HCT116 (cell line): Measurements from ENCODE around the gene SLC4A11. TPM values are rescaled to one million over a fixed set of nuclear protein-coding genes. Genes with fewer than 3 reads are reported as not detected.
"Not testable (repeated sequence)": the region's sequence is repeated elsewhere in the genome, so short reads cannot be mapped to it uniquely, and the experiment has no call there.

Source experiments
- ATAC-seq: fragments of 200-7000 bp; cut with Tn5 transposase; 2 replicates; pipeline ENCODE4 v1.9.1; 2020; ENCODE audit warnings: mild to moderate bottlenecking, moderate library complexity
- BruUV-seq: library from RNA; stranded (reverse); fragments of 400-500 nt; replicated peaks from 2 replicates; lab custom pipeline; 2021; lab: Mats Ljungman, UMichigan
- CTCF ChIA-PET: fragments of 300-600 bp; sonication (Branson Sonifier 250); formaldehyde crosslinking; loops from one replicate; lab custom pipeline; 2021; ENCODE audit warnings: antibody characterized with exemption; lab: Charles Lee
- POLR2A ChIA-PET: fragments of 300-600, 350-600 bp; sonication (Branson Sonifier 250); formaldehyde crosslinking; loops from one replicate; lab custom pipeline; 2021; ENCODE audit warnings: antibody characterized with exemption; lab: Charles Lee
- RAD21 ChIA-PET, 2 experiments: fragments of 300-600 bp; sonication (Branson Sonifier 250); formaldehyde crosslinking; loops; one replicate each; lab custom pipeline; 2023; ENCODE audit warnings: low total read pairs in 2 of 2; ENCODE audit not compliant: uncharacterized antibody in 2 of 2, unreplicated experiment in 2 of 2, low non-redundant PET in 1 of 2; lab: Charles Lee
- DNase-seq: peaks from one replicate; pipeline ENCODE4 v3.0.0-alpha.2; 2010; ENCODE audit warnings: low read depth, low spot score
- H2AFZ ChIP-seq: fragments of 200-600 bp; shearing (Covaris generic), sonication (generic); 2 replicates; pipeline ENCODE4 v1.6.1; 2017; ENCODE audit warnings: low read depth, mixed run types, mixed read lengths, antibody characterized with exemption, low read length; ENCODE audit not compliant: poor library complexity, severe bottlenecking
- H3K27ac ChIP-seq: 2 replicates; pipeline ENCODE4 v1.5.1; 2012; ENCODE audit warnings: low read depth, low read length
- H3K27me3 ChIP-seq: fragments of 200-600 bp; sonication (generic); 2 replicates; pipeline ENCODE4 v1.6.1; 2016; ENCODE audit warnings: mixed run types, low read length, mixed read lengths; ENCODE audit not compliant: insufficient read depth
- H3K36me3 ChIP-seq, 2 experiments: fragments of 200-500 bp in 1 of 2; fragments of 200-600 bp in 1 of 2; sonication (Bioruptor generic) in 1 of 2; sonication (generic) in 1 of 2; 2 replicates each; pipeline versions ENCODE4 v1.5.1 to v1.6.1; 2014 to 2016; ENCODE audit warnings: low read length in 2 of 2, inconsistent platforms in 1 of 2, mixed read lengths in 1 of 2, mixed run types in 1 of 2; ENCODE audit not compliant: insufficient read depth in 2 of 2, control insufficient read depth in 1 of 2
- H3K4me1 ChIP-seq, 2 experiments: fragments of 200-600 bp in 1 of 2; sonication (generic) in 1 of 2; 2 replicates each; pipeline versions ENCODE4 v1.5.1 to v1.6.1; 2012 to 2017; ENCODE audit warnings: low read length in 2 of 2, inconsistent platforms in 1 of 2, mild to moderate bottlenecking in 1 of 2, mixed read lengths in 1 of 2, mixed run types in 1 of 2, moderate library complexity in 1 of 2; ENCODE audit not compliant: insufficient read depth in 2 of 2, control insufficient read depth in 1 of 2
- H3K4me2 ChIP-seq: fragments of 200-600 bp; sonication (generic); 2 replicates; pipeline ENCODE4 v1.6.1; 2017; ENCODE audit warnings: mixed run types, low read length, mixed read lengths
- H3K4me3 ChIP-seq, 2 experiments: fragments of 200-600 bp in 1 of 2; sonication (generic) in 1 of 2; replicated peaks in 1 of 2; 2 replicates each; pipeline ENCODE4 v1.5.1; 2011 to 2016; ENCODE audit warnings: low read length in 2 of 2, control low read depth in 1 of 2, low read depth in 1 of 2, mild to moderate bottlenecking in 1 of 2, mixed read lengths in 1 of 2, mixed run types in 1 of 2
- H3K79me2 ChIP-seq: fragments of 200-600 bp; sonication (generic); 2 replicates; pipeline ENCODE4 v1.6.1; 2017; ENCODE audit warnings: mild to moderate bottlenecking, mixed run types, low read length, moderate library complexity, mixed read lengths; ENCODE audit not compliant: insufficient read depth
- H3K9ac ChIP-seq: fragments of 200-600 bp; sonication (generic); 2 replicates; pipeline ENCODE4 v1.6.1; 2016; ENCODE audit warnings: low read length, mixed read lengths
- H3K9me2 ChIP-seq: fragments of 200-600 bp; sonication (generic), shearing (Covaris generic); 2 replicates; pipeline ENCODE4 v1.6.1; 2017; ENCODE audit warnings: mixed run types, mild to moderate bottlenecking, moderate library complexity; ENCODE audit not compliant: insufficient read depth
- H3K9me3 ChIP-seq, 2 experiments: fragments of 200-500 bp in 1 of 2; fragments of 200-600 bp in 1 of 2; sonication (Bioruptor generic) in 1 of 2; sonication (generic) in 1 of 2; 2 replicates each; pipeline ENCODE4 v1.6.1; 2014 to 2017; ENCODE audit warnings: low read length in 2 of 2, mixed read lengths in 2 of 2, inconsistent platforms in 1 of 2, low read depth in 1 of 2, mild to moderate bottlenecking in 1 of 2, mixed run types in 1 of 2, moderate library complexity in 1 of 2; ENCODE audit not compliant: control insufficient read depth in 1 of 2, insufficient read depth in 1 of 2
- H4K20me1 ChIP-seq: fragments of 200-600 bp; sonication (generic), shearing (Covaris generic); 2 replicates; pipeline ENCODE4 v1.6.1; 2017; ENCODE audit warnings: mixed run types, mild to moderate bottlenecking, moderate library complexity; ENCODE audit not compliant: insufficient read depth
- CBX3 ChIP-seq: IDR thresholded peaks from 2 replicates; pipeline ENCODE4 v1.6.1; 2012; ENCODE audit warnings: low read depth
- EGR1 ChIP-seq: IDR thresholded peaks from 2 replicates; pipeline ENCODE4 v1.6.1; 2012; ENCODE audit warnings: low read depth
- ELF1 ChIP-seq: IDR thresholded peaks from 2 replicates; pipeline ENCODE4 v1.6.1; 2012; ENCODE audit warnings: low read depth, borderline replicate concordance
- EZH2phosphoT487 ChIP-seq: fragments of 200-600 bp; IDR thresholded peaks from 2 replicates; pipeline ENCODE4 v1.6.1; 2018; ENCODE audit warnings: antibody characterized with exemption, borderline replicate concordance
- JUND ChIP-seq: IDR thresholded peaks from 2 replicates; pipeline ENCODE4 v1.6.1; 2012
- POLR2A ChIP-seq: IDR thresholded peaks from 2 replicates; pipeline ENCODE4 v1.7.0; 2011; ENCODE audit warnings: borderline replicate concordance; ENCODE audit not compliant: insufficient read depth, insufficient read length; ENCODE audit errors: extremely low read depth
- RAD21 ChIP-seq: IDR thresholded peaks from 2 replicates; pipeline ENCODE4 v1.6.1; 2012; ENCODE audit warnings: low read depth, mild to moderate bottlenecking
- SIN3A ChIP-seq: IDR thresholded peaks from 2 replicates; pipeline ENCODE4 v1.6.1; 2012; ENCODE audit warnings: low read depth
- SRF ChIP-seq: IDR thresholded peaks from 2 replicates; pipeline ENCODE4 v1.6.1; 2012; ENCODE audit warnings: low read depth
- YY1 ChIP-seq: IDR thresholded peaks from 2 replicates; pipeline ENCODE4 v1.6.1; 2011; ENCODE audit warnings: low read length, low read depth, moderate library complexity, mild to moderate bottlenecking; ENCODE audit not compliant: insufficient replicate concordance; ENCODE audit errors: extremely low read depth
- ZFX ChIP-seq: fragments of 450-650 bp; IDR thresholded peaks from 2 replicates; pipeline ENCODE4 v1.6.1; 2017
- ZNF274 ChIP-seq: fragments of 200-500 bp; sonication (Bioruptor generic); IDR thresholded peaks from 2 replicates; pipeline ENCODE4 v1.6.1; 2014; ENCODE audit warnings: mild to moderate bottlenecking, low read depth, low read length, inconsistent platforms
- intact Hi-C: fragments of 100-400 bp; cut with micrococcal nuclease; formaldehyde crosslinking; loops from 2 replicates; pipeline ENCODE4 v1.10.0; 2022
- total RNA-seq: library from RNA; stranded (reverse); gene quantifications from one replicate; pipeline ENCODE4 v1.2.1, GENCODE V29; 2021; ENCODE audit not compliant: unreplicated experiment
- TF ChIP-seq, protein P1 (sequence below): IDR thresholded peaks from 2 replicates; pipeline ENCODE4 v1.6.1; 2012
- TF ChIP-seq, protein P2 (sequence below): IDR thresholded peaks from 2 replicates; pipeline ENCODE4 v1.6.1; 2011; ENCODE audit warnings: mild to moderate bottlenecking, low read length, moderate library complexity; ENCODE audit not compliant: insufficient replicate concordance; ENCODE audit errors: extremely low read depth
- TF ChIP-seq, protein P3 (sequence below): IDR thresholded peaks from 2 replicates; pipeline ENCODE4 v1.6.1; 2012
- TF ChIP-seq, protein P4 (sequence below): IDR thresholded peaks from 2 replicates; pipeline ENCODE4 v1.6.1; 2012; ENCODE audit warnings: low read depth

Gene SLC4A11
- total RNA-seq, 1 experiment from 2014 or later = 22.7 TPM

DNA sequence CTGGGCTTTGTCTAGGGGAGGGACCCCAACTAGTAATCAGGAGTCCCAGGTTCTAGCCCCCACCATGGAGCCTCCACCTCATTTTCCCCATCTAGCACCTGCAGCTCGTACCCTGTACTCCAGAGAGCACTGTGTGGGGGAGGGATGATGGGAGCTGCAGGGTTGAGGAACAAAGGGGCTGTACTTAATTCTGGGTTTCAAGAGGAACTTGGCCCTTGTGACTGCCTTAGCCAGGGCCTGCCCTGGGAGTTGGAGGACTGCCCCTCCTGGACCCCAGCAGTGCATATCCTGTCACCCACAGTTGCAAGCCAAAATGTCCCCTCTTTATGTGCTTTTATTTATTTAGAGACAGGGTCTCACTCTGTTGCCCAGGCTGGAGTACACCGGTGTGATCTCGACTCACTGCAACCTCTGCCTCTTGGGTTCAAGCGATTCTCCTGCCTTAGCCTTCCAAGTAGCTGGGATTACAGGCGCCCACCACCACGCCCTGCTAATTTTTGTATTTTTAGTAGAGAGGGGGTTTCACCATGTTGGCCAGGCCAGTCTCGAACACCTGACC is 23.6 kb downstream of the SLC4A11 start:
- ATAC-seq, H3K4me3 ChIP-seq, H3K9ac ChIP-seq, POLR2A ChIA-PET, RAD21 ChIA-PET, H3K9me3 ChIP-seq, intact Hi-C loops, H3K27me3 ChIP-seq, BruUV-seq, H2AFZ ChIP-seq, H3K27ac ChIP-seq, DNase-seq, H4K20me1 ChIP-seq, H3K4me2 ChIP-seq, H3K9me2 ChIP-seq: not testable (repeated sequence)
- Histone ChIP-seq H3K79me2 (peaks cover 38% of the 10 kb centered on the region), H3K36me3 (peaks cover 5 to 18% of the 10 kb centered on the region in 2 experiments; a peak in 3 of 4 replicates), H3K4me1 (peaks cover 8 to 12% of the 10 kb centered on the region in 2 experiments; a peak in 3 of 4 replicates)
- CTCF ChIA-PET = interaction anchor here (1.4 kb wide), 1 partner anchor 61 kb away, joined by 3 read pairs; no protein-coding TSS in a partner anchor

DNA sequence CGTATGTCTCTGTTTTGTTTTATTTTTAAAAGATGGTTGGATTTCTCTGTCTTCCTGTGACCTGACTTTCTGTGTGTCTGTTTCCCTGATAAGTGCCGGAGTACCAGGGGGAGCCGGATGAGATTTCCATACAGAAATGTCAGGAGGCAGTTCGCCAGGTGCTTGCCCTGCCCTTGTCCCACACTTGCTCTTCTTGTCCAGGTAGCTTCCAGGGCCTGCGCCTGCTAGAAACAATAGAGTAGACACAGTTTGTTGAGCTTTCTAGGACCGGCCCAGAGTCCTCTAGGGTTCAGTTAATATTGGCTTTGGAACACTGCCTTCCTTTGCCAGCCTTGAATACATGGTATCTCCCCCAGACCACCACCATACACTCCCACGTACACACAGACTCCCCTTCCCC is 25.8 kb downstream of the SLC4A11 start:
- H3K9ac ChIP-seq = no peak overlapping the region
- H3K4me3 ChIP-seq = no peak overlapping the region
- intact Hi-C loops = no loop called here
- H3K36me3 ChIP-seq = peaks cover 6 to 18% of the 10 kb centered on the region in 2 experiments; a peak in 2 of 4 replicates
- no peaks in the 10 kb centered on the region for H3K27me3 ChIP-seq
- no TSS peak for BruUV-seq
- no peak overlapping the region for H3K27ac ChIP-seq
- H3K4me2 ChIP-seq = no peak overlapping the region
- CTCF ChIA-PET = no interaction called here
- no peak overlapping the region for H2AFZ ChIP-seq
- peaks cover 8 to 14% of the 10 kb centered on the region in 2 experiments; a peak in 3 of 4 replicates for H3K4me1 ChIP-seq
- no peaks in the 10 kb centered on the region for H4K20me1 ChIP-seq
- DNase-seq = no peak
- peaks cover 56% of the 10 kb centered on the region for H3K79me2 ChIP-seq
- RAD21 ChIA-PET = no interaction called here
- no peaks in the 10 kb centered on the region for H3K9me3 ChIP-seq
- POLR2A ChIA-PET = no interaction called here
- no peak for ATAC-seq
- H3K9me2 ChIP-seq = no peaks in the 10 kb centered on the region
- no peak for TF ChIP-seq EGR1
- TF ChIP-seq, protein P1, sequence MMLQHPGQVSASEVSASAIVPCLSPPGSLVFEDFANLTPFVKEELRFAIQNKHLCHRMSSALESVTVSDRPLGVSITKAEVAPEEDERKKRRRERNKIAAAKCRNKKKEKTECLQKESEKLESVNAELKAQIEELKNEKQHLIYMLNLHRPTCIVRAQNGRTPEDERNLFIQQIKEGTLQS = no peak
- TF ChIP-seq EZH2phosphoT487 = no peak
- no peak for TF ChIP-seq ZFX
- no peak for TF ChIP-seq ELF1
- TF ChIP-seq, protein P2, sequence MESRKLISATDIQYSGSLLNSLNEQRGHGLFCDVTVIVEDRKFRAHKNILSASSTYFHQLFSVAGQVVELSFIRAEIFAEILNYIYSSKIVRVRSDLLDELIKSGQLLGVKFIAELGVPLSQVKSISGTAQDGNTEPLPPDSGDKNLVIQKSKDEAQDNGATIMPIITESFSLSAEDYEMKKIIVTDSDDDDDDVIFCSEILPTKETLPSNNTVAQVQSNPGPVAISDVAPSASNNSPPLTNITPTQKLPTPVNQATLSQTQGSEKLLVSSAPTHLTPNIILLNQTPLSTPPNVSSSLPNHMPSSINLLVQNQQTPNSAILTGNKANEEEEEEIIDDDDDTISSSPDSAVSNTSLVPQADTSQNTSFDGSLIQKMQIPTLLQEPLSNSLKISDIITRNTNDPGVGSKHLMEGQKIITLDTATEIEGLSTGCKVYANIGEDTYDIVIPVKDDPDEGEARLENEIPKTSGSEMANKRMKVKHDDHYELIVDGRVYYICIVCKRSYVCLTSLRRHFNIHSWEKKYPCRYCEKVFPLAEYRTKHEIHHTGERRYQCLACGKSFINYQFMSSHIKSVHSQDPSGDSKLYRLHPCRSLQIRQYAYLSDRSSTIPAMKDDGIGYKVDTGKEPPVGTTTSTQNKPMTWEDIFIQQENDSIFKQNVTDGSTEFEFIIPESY = no peak
- TF ChIP-seq CBX3 = no peak
- TF ChIP-seq, protein P3, sequence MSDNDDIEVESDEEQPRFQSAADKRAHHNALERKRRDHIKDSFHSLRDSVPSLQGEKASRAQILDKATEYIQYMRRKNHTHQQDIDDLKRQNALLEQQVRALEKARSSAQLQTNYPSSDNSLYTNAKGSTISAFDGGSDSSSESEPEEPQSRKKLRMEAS = no peak
- TF ChIP-seq, protein P4, sequence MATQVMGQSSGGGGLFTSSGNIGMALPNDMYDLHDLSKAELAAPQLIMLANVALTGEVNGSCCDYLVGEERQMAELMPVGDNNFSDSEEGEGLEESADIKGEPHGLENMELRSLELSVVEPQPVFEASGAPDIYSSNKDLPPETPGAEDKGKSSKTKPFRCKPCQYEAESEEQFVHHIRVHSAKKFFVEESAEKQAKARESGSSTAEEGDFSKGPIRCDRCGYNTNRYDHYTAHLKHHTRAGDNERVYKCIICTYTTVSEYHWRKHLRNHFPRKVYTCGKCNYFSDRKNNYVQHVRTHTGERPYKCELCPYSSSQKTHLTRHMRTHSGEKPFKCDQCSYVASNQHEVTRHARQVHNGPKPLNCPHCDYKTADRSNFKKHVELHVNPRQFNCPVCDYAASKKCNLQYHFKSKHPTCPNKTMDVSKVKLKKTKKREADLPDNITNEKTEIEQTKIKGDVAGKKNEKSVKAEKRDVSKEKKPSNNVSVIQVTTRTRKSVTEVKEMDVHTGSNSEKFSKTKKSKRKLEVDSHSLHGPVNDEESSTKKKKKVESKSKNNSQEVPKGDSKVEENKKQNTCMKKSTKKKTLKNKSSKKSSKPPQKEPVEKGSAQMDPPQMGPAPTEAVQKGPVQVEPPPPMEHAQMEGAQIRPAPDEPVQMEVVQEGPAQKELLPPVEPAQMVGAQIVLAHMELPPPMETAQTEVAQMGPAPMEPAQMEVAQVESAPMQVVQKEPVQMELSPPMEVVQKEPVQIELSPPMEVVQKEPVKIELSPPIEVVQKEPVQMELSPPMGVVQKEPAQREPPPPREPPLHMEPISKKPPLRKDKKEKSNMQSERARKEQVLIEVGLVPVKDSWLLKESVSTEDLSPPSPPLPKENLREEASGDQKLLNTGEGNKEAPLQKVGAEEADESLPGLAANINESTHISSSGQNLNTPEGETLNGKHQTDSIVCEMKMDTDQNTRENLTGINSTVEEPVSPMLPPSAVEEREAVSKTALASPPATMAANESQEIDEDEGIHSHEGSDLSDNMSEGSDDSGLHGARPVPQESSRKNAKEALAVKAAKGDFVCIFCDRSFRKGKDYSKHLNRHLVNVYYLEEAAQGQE = no peak
- no peak for TF ChIP-seq POLR2A
- no peak for TF ChIP-seq ZNF274
- no peak for TF ChIP-seq SIN3A
- TF ChIP-seq YY1 = no peak
- no peak for TF ChIP-seq SRF
- TF ChIP-seq JUND = no peak
- no peak for TF ChIP-seq RAD21
